GM23338 (cell line): ENCODE results near the gene ZNF484. TPM values are rescaled to one million over a fixed set of nuclear protein-coding genes. Genes with fewer than 3 reads are reported as not detected.
A peak's percentile ranks its signal among the peaks of the same experiment; 100 is the strongest.

Experiments
- ATAC-seq: fragments of 200-7000 bp; cut with Tn5 transposase; 3 replicates; pipeline ENCODE4 v1.9.1; 2020
- DNase-seq: peaks from one replicate; pipeline ENCODE4 v3.0.0-alpha.2; 2015; ENCODE audit warnings: low spot score
- H2AFZ ChIP-seq: fragments of 200-600 bp; sonication (generic); 2 replicates; pipeline ENCODE4 v1.8.0; 2016; ENCODE audit warnings: antibody characterized with exemption, mild to moderate bottlenecking, moderate library complexity
- H3F3A ChIP-seq: fragments of 200-600 bp; sonication (generic); replicated peaks from 2 replicates; pipeline ENCODE4 v1.8.0; 2017; ENCODE audit warnings: antibody characterized with exemption, mixed run types, low read depth
- H3K27ac ChIP-seq: fragments of 200-600 bp; sonication (generic); 2 replicates; pipeline ENCODE4 v1.6.1; 2016; ENCODE audit warnings: low read depth
- H3K27me3 ChIP-seq: fragments of 200-600 bp; sonication (generic); 2 replicates; pipeline ENCODE4 v1.8.0; 2016; ENCODE audit warnings: mild to moderate bottlenecking, mixed run types, moderate library complexity; ENCODE audit not compliant: insufficient read depth
- H3K36me3 ChIP-seq: fragments of 200-600 bp; sonication (generic); 2 replicates; pipeline ENCODE4 v1.8.0; 2016; ENCODE audit warnings: mild to moderate bottlenecking; ENCODE audit not compliant: insufficient read depth
- H3K4me1 ChIP-seq: fragments of 200-600 bp; sonication (generic); 2 replicates; pipeline ENCODE4 v1.8.0; 2016; ENCODE audit warnings: mild to moderate bottlenecking, moderate library complexity; ENCODE audit not compliant: insufficient read depth
- H3K4me2 ChIP-seq: fragments of 200-600 bp; sonication (generic); 2 replicates; pipeline ENCODE4 v1.7.1; 2017; ENCODE audit warnings: mixed run types
- H3K4me3 ChIP-seq: fragments of 200-600 bp; sonication (generic); 2 replicates; pipeline ENCODE4 v1.6.1; 2016; ENCODE audit warnings: mixed run types
- H3K79me2 ChIP-seq: fragments of 200-600 bp; sonication (generic); replicated peaks from 2 replicates; pipeline ENCODE4 v1.8.0; 2017; ENCODE audit warnings: mild to moderate bottlenecking; ENCODE audit not compliant: insufficient read depth
- H3K9me2 ChIP-seq: fragments of 200-600 bp; sonication (generic); 2 replicates; pipeline ENCODE4 v1.8.0; 2017; ENCODE audit not compliant: insufficient read depth
- H4K20me1 ChIP-seq: fragments of 200-600 bp; sonication (generic); replicated peaks from 2 replicates; pipeline ENCODE4 v1.8.0; 2017; ENCODE audit warnings: mild to moderate bottlenecking; ENCODE audit not compliant: insufficient read depth
- H3K27ac Mint-ChIP-seq: 2 replicates; pipeline ENCODE4 v1.8.0; 2020; ENCODE audit warnings: inconsistent platforms, mild to moderate bottlenecking, moderate library complexity, mixed read lengths
- H3K27me3 Mint-ChIP-seq: 3 replicates; pipeline ENCODE4 v1.8.0; 2022; ENCODE audit warnings: low read depth, mild to moderate bottlenecking, moderate library complexity, mixed read lengths, inconsistent platforms; ENCODE audit not compliant: insufficient read depth, poor library complexity
- H3K36me3 Mint-ChIP-seq: 3 replicates; pipeline ENCODE4 v1.8.0; 2021; ENCODE audit warnings: low read depth, mild to moderate bottlenecking, inconsistent platforms, moderate library complexity, mixed read lengths
- H3K4me1 Mint-ChIP-seq: 3 replicates; pipeline ENCODE4 v1.8.0; 2020; ENCODE audit warnings: mild to moderate bottlenecking, inconsistent platforms, mixed read lengths
- H3K4me3 Mint-ChIP-seq: 3 replicates; pipeline ENCODE4 v1.8.0; 2021; ENCODE audit warnings: moderate library complexity, mild to moderate bottlenecking, inconsistent platforms, mixed read lengths
- H3K9me3 Mint-ChIP-seq: 3 replicates; pipeline ENCODE4 v1.8.0; 2020; ENCODE audit warnings: moderate library complexity, mild to moderate bottlenecking, inconsistent platforms, mixed read lengths
- CREB1 ChIP-seq: fragments of 250-450 bp; sonication (Bioruptor Pico); IDR thresholded peaks from 2 replicates; pipeline ENCODE4 v1.5.0; 2020; ENCODE audit warnings: low read depth, mild to moderate bottlenecking, moderate library complexity
- CTCF ChIP-seq, 2 experiments: fragments of 200-600 bp in 1 of 2; sonication (generic) in 1 of 2; conservative IDR thresholded peaks; 2 replicates each; pipeline versions ENCODE4 v1.5.1 to v1.6.1; 2016 to 2017; ENCODE audit warnings: antibody characterized with exemption in 2 of 2, low read depth in 2 of 2, mild to moderate bottlenecking in 2 of 2, moderate library complexity in 1 of 2
- ETS1 ChIP-seq: IDR thresholded peaks from 2 replicates; pipeline ENCODE4 v1.6.1; 2016; ENCODE audit warnings: antibody characterized with exemption
- EZH2 ChIP-seq: fragments of 200-600 bp; sonication (generic); IDR thresholded peaks from one replicate; pipeline ENCODE4 v1.8.0; 2017; ENCODE audit warnings: antibody characterized with exemption, mild to moderate bottlenecking, low read depth; ENCODE audit not compliant: unreplicated experiment
- EZH2phosphoT487 ChIP-seq: fragments of 200-600 bp; sonication (generic); IDR thresholded peaks from one replicate; pipeline ENCODE4 v1.8.1; 2018; ENCODE audit warnings: antibody characterized with exemption; ENCODE audit not compliant: unreplicated experiment
- JUNB ChIP-seq: IDR thresholded peaks from one replicate; pipeline ENCODE4 v1.6.1; 2016; ENCODE audit warnings: antibody characterized with exemption; ENCODE audit not compliant: unreplicated experiment
- NANOG ChIP-seq: IDR thresholded peaks from 2 replicates; pipeline ENCODE4 v1.6.1; 2016; ENCODE audit warnings: antibody characterized with exemption, borderline replicate concordance
- POLR2AphosphoS5 ChIP-seq: IDR thresholded peaks from 2 replicates; pipeline ENCODE4 v1.6.1; 2016; ENCODE audit warnings: antibody characterized with exemption, low read depth
- REST ChIP-seq: IDR thresholded peaks from one replicate; pipeline ENCODE4 v1.6.1; 2018; ENCODE audit warnings: antibody characterized with exemption; ENCODE audit not compliant: unreplicated experiment
- STAT1 ChIP-seq: IDR thresholded peaks from one replicate; pipeline ENCODE4 v1.6.1; 2016; ENCODE audit warnings: antibody characterized with exemption; ENCODE audit not compliant: unreplicated experiment
- ZNF114 ChIP-seq: fragments of 250-450 bp; sonication (Bioruptor Pico); IDR thresholded peaks from 2 replicates; pipeline ENCODE4 v1.5.0; 2020; ENCODE audit warnings: mild to moderate bottlenecking, moderate library complexity
- ZNF331 ChIP-seq: fragments of 250-450 bp; sonication (Bioruptor Pico); IDR thresholded peaks from 2 replicates; pipeline ENCODE4 v1.5.0; 2020; ENCODE audit warnings: low read depth, mild to moderate bottlenecking, moderate library complexity
- ZNF462 ChIP-seq: fragments of 250-450 bp; sonication (Bioruptor Pico); IDR thresholded peaks from 2 replicates; pipeline ENCODE4 v1.5.0; 2020; ENCODE audit warnings: mild to moderate bottlenecking, moderate library complexity
- polyA plus RNA-seq: library from polyadenylated mRNA; unstranded; fragments of >200 nt; fragmentation: Nextera tagmentation; extraction: Ambion mirVana; gene quantifications from 2 replicates; pipeline ENCODE4 v1.2.1, GENCODE V29; 2016
- total RNA-seq: library from RNA; depleted of rRNA; stranded (reverse); fragments of >200 nt; shearing (Covaris generic); gene quantifications from 2 replicates; pipeline ENCODE4 v1.2.3, GENCODE V29; 2014

The ZNF484 gene
- total and polyA plus RNA-seq, 2 experiments from 2014 or later = 4.2 to 19.4 TPM

GRCh38 chr9:92911511-92912475, 34.0 kb upstream of the ZNF484 start:
- Histone ChIP-seq H3K79me2 (no peaks in the 10 kb centered on the region), H2AFZ (peak overlapping the region; percentile 72; the same call in 1 of the 2 replicates), H4K20me1 (no peaks in the 10 kb centered on the region), H3K27ac (no peak overlapping the region), H3K4me3 (no peak overlapping the region), H3K9me2 (no peaks in the 10 kb centered on the region), H3F3A (no peaks in the 10 kb centered on the region), H3K27me3 (no peaks in the 10 kb centered on the region), H3K4me2 (no peak overlapping the region), H3K36me3 (no peaks in the 10 kb centered on the region), H3K4me1 (no peaks in the 10 kb centered on the region; the same call in 1 of the 2 replicates)
- Mint-ChIP-seq H3K36me3 (no peaks in the 10 kb centered on the region; the same call in 2 of the 3 replicates), H3K9me3 (no peaks in the 10 kb centered on the region; the same call in 2 of the 3 replicates), H3K4me1 (peaks cover 8% of the 10 kb centered on the region; the same call in 2 of the 3 replicates), H3K4me3 (no peak overlapping the region), H3K27me3 (peaks cover 6% of the 10 kb centered on the region), H3K27ac (no peak overlapping the region)
- no peak for ATAC-seq
- no peak for TF ChIP-seq CTCF (conservative IDR thresholded peaks at IDR 0.05; ENCODE audit: low read depth in 2 of 2)
- TF ChIP-seq ZNF331 (CRISPR knock-in tag) = no peak
- no peak for TF ChIP-seq ZNF114 (CRISPR knock-in tag)
- TF ChIP-seq EZH2 = no peak
- no peak for TF ChIP-seq EZH2phosphoT487
- TF ChIP-seq NANOG = no peak
- no peak for TF ChIP-seq CREB1
- no peak for TF ChIP-seq REST
- TF ChIP-seq STAT1 = no peak
- TF ChIP-seq ETS1 = no peak
- no peak for TF ChIP-seq JUNB
- TF ChIP-seq ZNF462 (CRISPR knock-in tag) = no peak
- no peak for TF ChIP-seq POLR2AphosphoS5
- DNase-seq = no peak
